Thymus (tissue), 11 donors: ENCODE results near the gene RTL1. TPM values are rescaled to one million over a fixed set of nuclear protein-coding genes. Genes with fewer than 3 reads are reported as not detected.

Source experiments
- DNase-seq, 9 donors: peaks; one replicate each; pipeline ENCODE4 v3.0.0-alpha.2; 2013; ENCODE audit warnings: low spot score in 9 of 9, low read depth in 6 of 9, missing footprints in 1 of 9
- H3K27ac ChIP-seq, 2 donors: one replicate each; pipeline ENCODE4 v1.5.1; 2013; ENCODE audit warnings: control low read depth in 1 of 2, low read depth in 1 of 2, low read length in 1 of 2, mild to moderate bottlenecking in 1 of 2, moderate library complexity in 1 of 2
- H3K27me3 ChIP-seq, 2 donors: one replicate each; pipeline ENCODE4 v1.5.1; 2013; ENCODE audit warnings: low read length in 1 of 2; ENCODE audit not compliant: control insufficient read depth in 2 of 2, insufficient read depth in 1 of 2
- H3K36me3 ChIP-seq, 2 donors: one replicate each; pipeline ENCODE4 v1.5.1; 2013; ENCODE audit warnings: low read length in 1 of 2, mild to moderate bottlenecking in 1 of 2, moderate library complexity in 1 of 2; ENCODE audit not compliant: control insufficient read depth in 2 of 2, insufficient read depth in 2 of 2
- H3K4me1 ChIP-seq, 2 donors: one replicate each; pipeline ENCODE4 v1.5.1; 2013; ENCODE audit warnings: low read length in 2 of 2; ENCODE audit not compliant: control insufficient read depth in 2 of 2, insufficient read depth in 2 of 2
- H3K4me3 ChIP-seq, 2 donors: one replicate each; pipeline ENCODE4 v1.5.1; 2013; ENCODE audit warnings: low read length in 2 of 2, control low read depth in 1 of 2, mild to moderate bottlenecking in 1 of 2
- H3K9me3 ChIP-seq, 2 donors: one replicate each; pipeline ENCODE4 v1.5.1; 2013; ENCODE audit warnings: low read length in 1 of 2, mild to moderate bottlenecking in 1 of 2; ENCODE audit not compliant: control insufficient read depth in 2 of 2, insufficient read depth in 1 of 2
- WGBS: extraction: QIAGEN DNeasy Blood & Tissue Kit; methylation state at CpG from one replicate; pipeline ENCODE4 v1.1.7; 2013; 5-methylcytosine and 5-hydroxymethylcytosine counted together
- polyA plus RNA-seq: library from polyadenylated mRNA; stranded (reverse); fragments of 200-250 nt; gene quantifications from one replicate; pipeline ENCODE4 v1.2.3, GENCODE V29; 2013
- total RNA-seq: library from RNA; stranded (reverse); fragments of 120-200 nt; gene quantifications from one replicate; pipeline ENCODE4 v1.2.4, GENCODE V29; 2013
- donor health status: healthy.

RTL1 gene
- total and polyA plus RNA-seq, 2 donors, result under 0.01 to 0.02 TPM

DNA sequence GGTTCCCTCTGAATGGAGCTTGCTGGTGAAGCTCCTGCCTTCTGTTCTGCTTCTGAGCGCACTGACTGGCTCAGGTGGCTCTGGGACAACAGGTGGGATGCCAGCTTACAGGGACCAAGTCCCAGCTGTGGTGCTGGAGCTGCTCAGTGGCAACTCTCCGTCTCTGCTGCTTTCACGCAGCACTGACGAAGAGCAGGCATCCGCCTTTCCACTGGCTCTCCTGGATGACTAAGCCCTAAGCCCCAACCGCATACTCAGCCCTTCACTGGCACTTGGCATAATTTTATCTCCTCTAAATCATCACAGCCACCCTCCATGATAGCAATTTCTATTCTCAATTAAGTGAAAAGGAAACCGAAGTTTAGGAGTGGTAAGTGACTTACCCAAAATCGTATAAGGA, 3.7 kb upstream of the RTL1 start:
- Histone ChIP-seq H3K36me3 (no peaks in the 10 kb centered on the region), H3K4me3 (no peak overlapping the region), H3K27ac (no peak overlapping the region), H3K4me1 (peaks cover 0 to 7% of the 10 kb centered on the region in 2 donors), H3K27me3 (peaks cover 10 to 30% of the 10 kb centered on the region in 2 donors), H3K9me3 (no peaks in the 10 kb centered on the region)
- no peak for DNase-seq
- 93% methylated on average over 8 of the region's 8 CpGs for WGBS

GRCh38 chr14:100906420-100906819, 2.9 kb upstream of the RTL1 start:
- Histone ChIP-seq H3K36me3 (no peaks in the 10 kb centered on the region), H3K27me3 (peaks cover 10 to 32% of the 10 kb centered on the region in 2 donors)

GRCh38 chr14:100905166-100905565, 1.6 kb upstream of the RTL1 start:
- Histone ChIP-seq H3K27me3 (peaks cover 10 to 43% of the 10 kb centered on the region in 2 donors), H3K27ac (no peak overlapping the region), H3K4me1 (peaks cover 0 to 4% of the 10 kb centered on the region in 2 donors), H3K4me3 (no peak overlapping the region), H3K36me3 (no peaks in the 10 kb centered on the region), H3K9me3 (no peaks in the 10 kb centered on the region)
- 93% methylated on average over 12 of the region's 12 CpGs for WGBS
- DNase-seq, result no peak

More at GRCh38 chr14:100906420-100906819, 2.9 kb upstream of the RTL1 start:
- Histone ChIP-seq H3K27ac (no peak overlapping the region), H3K4me1 (peaks cover 0 to 7% of the 10 kb centered on the region in 2 donors), H3K9me3 (no peaks in the 10 kb centered on the region), H3K4me3 (no peak overlapping the region)
- no peak for DNase-seq
- 69% methylated on average over 6 of the region's 6 CpGs for WGBS

GRCh38 chr14:100904307-100905087, 975 bp upstream of the RTL1 start:
- peak in 1 of 9 donors; percentile 13 for DNase-seq
- no peaks in the 10 kb centered on the region for H3K9me3 ChIP-seq
- H3K27ac ChIP-seq, result no peak overlapping the region
- no peak overlapping the region for H3K4me3 ChIP-seq
- WGBS, result 43% methylated on average over 45 of the region's 45 CpGs
- H3K4me1 ChIP-seq, result peaks cover 0 to 4% of the 10 kb centered on the region in 2 donors
- H3K27me3 ChIP-seq, result peaks cover 15 to 48% of the 10 kb centered on the region in 2 donors
- no peaks in the 10 kb centered on the region for H3K36me3 ChIP-seq

GRCh38 chr14:100903134-100903468, 421 bp downstream of the RTL1 start:
- Histone ChIP-seq H3K4me1 (peaks cover 0 to 8% of the 10 kb centered on the region in 2 donors), H3K27me3 (peaks cover 19 to 56% of the 10 kb centered on the region in 2 donors), H3K4me3 (no peak overlapping the region), H3K27ac (no peak overlapping the region), H3K9me3 (no peaks in the 10 kb centered on the region), H3K36me3 (no peaks in the 10 kb centered on the region)
- 93% methylated on average over 10 of the region's 10 CpGs for WGBS
- DNase-seq, result no peak

- Histone ChIP-seq H3K36me3 (no peaks in the 10 kb centered on the region), H3K9me3 (no peaks in the 10 kb centered on the region), H3K4me3 (no peak overlapping the region), H3K27ac (no peak overlapping the region), H3K27me3 (peaks cover 19 to 56% of the 10 kb centered on the region in 2 donors), H3K4me1 (peaks cover 0 to 8% of the 10 kb centered on the region in 2 donors)
- no peak for DNase-seq
- 86% methylated on average over 18 of the region's 18 CpGs for WGBS
Observed at GRCh38 chr14:100902295-100903133, 1.0 kb downstream of the RTL1 start.

GRCh38 chr14:100901391-100902183, 1.9 kb downstream of the RTL1 start:
- no peaks in the 10 kb centered on the region for H3K9me3 ChIP-seq
- WGBS, result 97% methylated on average over 12 of the region's 12 CpGs
- no peak for DNase-seq
- peaks cover 19 to 56% of the 10 kb centered on the region in 2 donors for H3K27me3 ChIP-seq
- peaks cover 0 to 8% of the 10 kb centered on the region in 2 donors for H3K4me1 ChIP-seq
- H3K36me3 ChIP-seq, result no peaks in the 10 kb centered on the region
- no peak overlapping the region for H3K27ac ChIP-seq
- no peak overlapping the region for H3K4me3 ChIP-seq

DNA sequence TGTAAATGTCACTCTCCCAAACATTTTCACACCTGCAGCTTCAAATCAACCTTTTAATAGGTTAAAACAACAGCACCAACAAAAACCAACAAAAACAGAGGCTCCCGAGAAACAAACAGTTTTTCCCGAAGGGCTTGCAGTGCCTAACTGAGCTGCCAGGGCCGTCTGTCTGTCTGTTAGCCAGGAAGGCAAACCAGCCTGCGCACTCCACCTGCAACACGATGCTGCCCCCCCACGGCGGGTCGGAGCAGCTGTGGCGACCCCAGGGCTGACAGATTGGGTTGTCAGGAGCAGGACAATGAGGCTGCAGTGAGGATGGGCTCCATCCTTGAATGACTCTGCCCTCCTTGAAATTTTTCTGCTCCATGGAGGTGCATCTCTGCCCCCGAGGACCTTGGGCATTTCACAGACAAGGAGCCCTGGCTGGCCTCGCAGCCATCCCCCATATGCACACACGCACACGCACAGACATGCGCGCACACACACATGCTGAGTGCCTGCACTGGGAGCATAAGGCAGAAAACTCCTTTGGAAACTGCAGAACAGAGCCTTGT, 2.6 kb downstream of the RTL1 start:
- WGBS, result 65% methylated on average over 15 of the region's 15 CpGs
- Histone ChIP-seq H3K27me3 (peaks cover 19 to 55% of the 10 kb centered on the region in 2 donors), H3K4me1 (peaks cover 0 to 8% of the 10 kb centered on the region in 2 donors), H3K4me3 (no peak overlapping the region), H3K9me3 (no peaks in the 10 kb centered on the region), H3K36me3 (no peaks in the 10 kb centered on the region), H3K27ac (no peak overlapping the region)
- peak in 2 of 9 donors; percentile 6 to 13 for DNase-seq
